ENCODE data around the gene TTLL6.

The TTLL6 gene

DNA sequence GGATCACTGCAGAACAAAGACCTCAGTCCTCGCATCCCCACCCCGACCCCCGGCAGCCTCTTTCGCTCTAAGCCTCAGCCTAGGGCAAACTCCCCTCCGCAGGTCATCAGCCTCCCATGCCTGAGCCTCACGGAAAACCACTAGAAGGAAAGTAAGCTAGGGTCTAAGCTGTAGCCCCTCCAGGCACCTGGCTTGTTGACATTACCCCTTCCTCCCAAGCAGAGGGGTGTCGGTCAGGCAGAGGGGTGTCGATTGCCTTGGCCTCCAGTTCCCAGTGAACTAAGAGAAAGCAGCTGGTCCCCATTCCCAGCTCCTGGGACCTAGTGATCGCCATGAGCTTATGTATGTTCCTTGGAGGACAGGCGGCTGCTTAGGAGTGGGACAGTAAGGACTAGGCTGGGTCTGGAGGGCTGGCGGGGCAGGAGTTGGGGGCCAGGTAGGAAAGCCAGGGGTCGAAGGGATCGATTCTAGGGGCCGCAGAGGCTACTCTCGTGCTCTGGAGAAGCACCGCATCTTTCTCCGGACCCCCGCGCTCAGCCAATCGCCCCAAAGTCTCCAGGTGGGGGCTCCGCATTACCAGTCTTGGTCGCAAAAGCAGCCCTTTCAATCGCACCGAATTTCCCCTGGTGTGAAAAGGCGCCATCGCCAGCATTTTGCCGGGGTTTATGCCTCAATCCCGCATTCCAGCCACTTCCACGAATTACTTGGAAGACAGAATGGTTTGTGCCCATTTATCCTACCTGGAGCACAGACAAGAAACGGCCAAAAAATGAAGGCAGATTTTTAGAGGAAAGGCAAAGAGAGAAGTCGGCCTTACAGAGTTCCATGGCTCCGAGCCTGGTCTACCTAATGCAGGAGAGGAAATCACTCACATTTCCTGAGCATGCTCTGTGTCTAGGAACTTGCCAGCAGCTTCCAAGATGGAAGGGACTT is 67.1 kb downstream of the TTLL6 start:
- Histone ChIP-seq H3K27me3 (ENCODE audit: low read length) (no peaks in the 10 kb centered on the region; the same call in 1 of the 2 replicates), H3K36me3 (ENCODE audit: low read length) (no peaks in the 10 kb centered on the region), H3K27ac (ENCODE audit: low read depth, low read length) (no peak overlapping the region), H3K9me3 (ENCODE audit: insufficient read depth, low read length) (no peaks in the 10 kb centered on the region), H3K9me2 (replicated peaks; ENCODE audit: insufficient read depth, low read length) (no peaks in the 10 kb centered on the region), H4K20me1 (ENCODE audit: low read depth, low read length) (no peaks in the 10 kb centered on the region), H3K4me3 (ENCODE audit: insufficient read depth, low read length, poor library complexity, severe bottlenecking) (no peak overlapping the region), H3K4me2 (ENCODE audit: low read depth, low read length, poor library complexity, severe bottlenecking) (no peak overlapping the region), H3K79me2 (ENCODE audit: insufficient read depth, low read length) (no peaks in the 10 kb centered on the region), H3K9ac (ENCODE audit: low read length) (no peak overlapping the region), H2AFZ (ENCODE audit: low read depth, low read length, severe bottlenecking) (no peak overlapping the region), H3F3A (ENCODE audit: insufficient read depth) (no peaks in the 10 kb centered on the region)
- TF ChIP-seq, protein P1, sequence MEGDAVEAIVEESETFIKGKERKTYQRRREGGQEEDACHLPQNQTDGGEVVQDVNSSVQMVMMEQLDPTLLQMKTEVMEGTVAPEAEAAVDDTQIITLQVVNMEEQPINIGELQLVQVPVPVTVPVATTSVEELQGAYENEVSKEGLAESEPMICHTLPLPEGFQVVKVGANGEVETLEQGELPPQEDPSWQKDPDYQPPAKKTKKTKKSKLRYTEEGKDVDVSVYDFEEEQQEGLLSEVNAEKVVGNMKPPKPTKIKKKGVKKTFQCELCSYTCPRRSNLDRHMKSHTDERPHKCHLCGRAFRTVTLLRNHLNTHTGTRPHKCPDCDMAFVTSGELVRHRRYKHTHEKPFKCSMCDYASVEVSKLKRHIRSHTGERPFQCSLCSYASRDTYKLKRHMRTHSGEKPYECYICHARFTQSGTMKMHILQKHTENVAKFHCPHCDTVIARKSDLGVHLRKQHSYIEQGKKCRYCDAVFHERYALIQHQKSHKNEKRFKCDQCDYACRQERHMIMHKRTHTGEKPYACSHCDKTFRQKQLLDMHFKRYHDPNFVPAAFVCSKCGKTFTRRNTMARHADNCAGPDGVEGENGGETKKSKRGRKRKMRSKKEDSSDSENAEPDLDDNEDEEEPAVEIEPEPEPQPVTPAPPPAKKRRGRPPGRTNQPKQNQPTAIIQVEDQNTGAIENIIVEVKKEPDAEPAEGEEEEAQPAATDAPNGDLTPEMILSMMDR (IDR thresholded peaks at IDR 0.05; ENCODE audit: insufficient read depth, low read length, poor library complexity, severe bottlenecking) = no peak

GRCh38 chr17:48748718-48749566 is 68.1 kb downstream of the TTLL6 start:
- no peaks in the 10 kb centered on the region for H3K9me3 ChIP-seq (ENCODE audit: insufficient read depth, low read length)
- H3K79me2 ChIP-seq (ENCODE audit: insufficient read depth, low read length) = no peaks in the 10 kb centered on the region
- no peak for TF ChIP-seq EZH2phosphoT487 (conservative IDR thresholded peaks at IDR 0.05; ENCODE audit: low read length)
- TF ChIP-seq, protein P1 (IDR thresholded peaks at IDR 0.05; ENCODE audit: insufficient read depth, low read length, poor library complexity, severe bottlenecking) = no peak
- H3K27me3 ChIP-seq (ENCODE audit: low read length) = no peaks in the 10 kb centered on the region; the same call in 1 of the 2 replicates
- no peak overlapping the region for H3K9ac ChIP-seq (ENCODE audit: low read length)
- no peak overlapping the region for H3K4me3 ChIP-seq (ENCODE audit: insufficient read depth, low read length, poor library complexity, severe bottlenecking)
- H3F3A ChIP-seq (ENCODE audit: insufficient read depth) = no peaks in the 10 kb centered on the region
- H3K9me2 ChIP-seq (replicated peaks; ENCODE audit: insufficient read depth, low read length) = no peaks in the 10 kb centered on the region
- H3K36me3 ChIP-seq (ENCODE audit: low read length) = no peaks in the 10 kb centered on the region
- H3K4me2 ChIP-seq (ENCODE audit: low read depth, low read length, poor library complexity, severe bottlenecking) = no peak overlapping the region
- H4K20me1 ChIP-seq (ENCODE audit: low read depth, low read length) = no peaks in the 10 kb centered on the region
- H2AFZ ChIP-seq (ENCODE audit: low read depth, low read length, severe bottlenecking) = no peak overlapping the region
- no peak overlapping the region for H3K27ac ChIP-seq (ENCODE audit: low read depth, low read length)

DNA sequence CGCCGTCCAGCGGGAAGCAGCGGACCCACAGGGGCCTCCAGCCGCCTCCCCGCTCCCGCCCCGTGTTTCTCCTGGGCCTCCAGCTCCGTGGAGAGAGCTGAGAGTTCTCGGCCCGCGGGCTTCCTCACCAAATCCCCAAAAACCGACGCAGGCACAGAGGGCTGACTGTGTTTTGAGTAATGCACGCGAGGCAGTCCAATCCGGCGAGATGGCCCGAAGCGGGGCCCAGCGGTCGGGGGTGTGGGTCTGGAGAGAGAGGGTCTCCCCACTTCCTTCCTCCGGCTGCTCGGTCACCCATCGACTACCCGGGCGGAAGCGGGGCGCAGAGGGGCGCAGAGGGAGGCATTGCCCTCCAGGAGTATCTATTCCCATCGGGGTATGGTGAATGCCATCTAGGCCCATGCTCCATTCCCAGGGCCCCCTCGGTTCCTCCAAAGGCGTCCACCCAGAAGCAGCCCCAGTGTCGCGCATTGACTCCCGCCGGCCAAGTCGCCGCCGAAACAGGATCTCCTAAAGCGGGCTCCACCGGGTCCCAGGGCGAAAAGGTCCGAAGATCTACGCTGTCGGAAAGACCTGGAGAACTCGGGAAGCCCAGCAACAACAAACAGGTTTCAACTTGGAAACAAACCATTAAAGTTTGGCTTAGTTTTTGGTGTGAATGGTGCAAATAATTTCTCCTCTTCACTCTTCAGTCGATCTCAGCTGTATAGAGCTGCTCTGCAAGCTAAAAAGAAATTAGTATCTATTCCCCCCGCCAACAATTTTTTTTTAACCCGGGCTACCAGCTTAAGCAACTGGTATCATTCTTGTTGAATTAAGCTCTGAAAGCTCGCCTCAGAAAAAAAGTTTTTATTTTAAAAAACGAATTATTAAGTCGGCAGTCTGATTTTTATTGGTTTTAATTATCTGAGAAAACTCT is 69.3 kb downstream of the TTLL6 start:
- no peaks in the 10 kb centered on the region for H3K9me2 ChIP-seq (replicated peaks; ENCODE audit: insufficient read depth, low read length)
- H3K9me3 ChIP-seq (ENCODE audit: insufficient read depth, low read length) = no peaks in the 10 kb centered on the region
- H3K27me3 ChIP-seq (ENCODE audit: low read length) = no peaks in the 10 kb centered on the region; the same call in 1 of the 2 replicates
- TF ChIP-seq, protein P1 (IDR thresholded peaks at IDR 0.05; ENCODE audit: insufficient read depth, low read length, poor library complexity, severe bottlenecking) = no peak
- TF ChIP-seq EZH2phosphoT487 (conservative IDR thresholded peaks at IDR 0.05; ENCODE audit: low read length) = no peak
- no peak overlapping the region for H3K27ac ChIP-seq (ENCODE audit: low read depth, low read length)
- H3K4me2 ChIP-seq (ENCODE audit: low read depth, low read length, poor library complexity, severe bottlenecking) = no peak overlapping the region
- no peaks in the 10 kb centered on the region for H3K79me2 ChIP-seq (ENCODE audit: insufficient read depth, low read length)
- no peaks in the 10 kb centered on the region for H4K20me1 ChIP-seq (ENCODE audit: low read depth, low read length)
- no peak overlapping the region for H3K4me3 ChIP-seq (ENCODE audit: insufficient read depth, low read length, poor library complexity, severe bottlenecking)
- H3F3A ChIP-seq (ENCODE audit: insufficient read depth) = no peaks in the 10 kb centered on the region
- H3K9ac ChIP-seq (ENCODE audit: low read length) = no peak overlapping the region
- H3K36me3 ChIP-seq (ENCODE audit: low read length) = no peaks in the 10 kb centered on the region
- no peak overlapping the region for H2AFZ ChIP-seq (ENCODE audit: low read depth, low read length, severe bottlenecking)
